HEK293T (cell line): Measurements from ENCODE around the gene ARHGAP12.

Experiments
- BHLHE40 ChIP-seq: fragments of 450-650 bp; IDR thresholded peaks from 2 replicates; pipeline ENCODE4 v1.6.1; 2016; ENCODE audit warnings: mild to moderate bottlenecking, moderate library complexity, borderline replicate concordance
- FOXM1 ChIP-seq: fragments of 450-650 bp; IDR thresholded peaks from 2 replicates; pipeline ENCODE4 v1.6.1; 2017; ENCODE audit warnings: mild to moderate bottlenecking, borderline replicate concordance
- L3MBTL2 ChIP-seq: fragments of 450-650 bp; conservative IDR thresholded peaks from 2 replicates; pipeline ENCODE4 v1.6.1; 2016; ENCODE audit warnings: mild to moderate bottlenecking
- NFRKB ChIP-seq: fragments of 450-650 bp; IDR thresholded peaks from 2 replicates; pipeline ENCODE4 v1.6.1; 2016; ENCODE audit warnings: mild to moderate bottlenecking, moderate library complexity
- SUZ12 ChIP-seq: fragments of 450-650 bp; IDR thresholded peaks from 2 replicates; pipeline ENCODE4 v1.6.1; 2016; ENCODE audit warnings: mild to moderate bottlenecking
- TARDBP ChIP-seq: fragments of 450-650 bp; IDR thresholded peaks from 2 replicates; pipeline ENCODE4 v1.6.1; 2016
- TF ChIP-seq, protein P1 (sequence below): fragments of 450-650 bp; IDR thresholded peaks from 2 replicates; pipeline ENCODE4 v1.6.1; 2016

DNA sequence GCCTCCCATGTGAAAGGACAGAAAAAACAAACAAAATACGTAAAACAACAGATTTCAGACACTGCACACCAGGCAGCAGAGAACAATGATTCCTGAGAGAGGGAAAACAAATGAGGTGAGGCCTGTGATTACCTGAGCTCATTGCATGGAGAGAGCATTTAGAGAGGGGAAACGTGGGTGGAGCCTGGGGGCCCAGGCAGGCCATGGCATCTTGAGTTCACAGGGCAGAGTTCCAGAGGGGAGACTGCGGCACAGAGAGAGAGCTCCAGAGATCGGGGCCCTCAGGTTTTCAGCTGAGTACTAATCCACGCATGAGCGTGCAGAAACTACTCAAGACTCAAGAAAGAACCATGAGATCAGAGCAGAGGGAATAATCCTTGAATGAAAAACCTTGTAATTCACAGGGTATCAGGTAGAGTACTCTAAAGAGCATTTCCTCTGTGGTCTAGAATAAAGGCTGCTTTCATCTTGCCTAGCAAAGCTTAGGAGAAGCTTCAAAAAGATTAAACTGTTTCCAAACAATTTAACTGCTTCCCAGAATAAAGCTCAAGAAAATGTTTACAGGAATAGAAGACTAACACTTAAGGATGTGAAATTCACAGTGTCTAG lies 46.6 kb upstream of the ARHGAP12 start:
- TF ChIP-seq TARDBP (no peak), FOXM1 (no peak), SUZ12 (no peak), NFRKB (no peak), BHLHE40 (no peak), L3MBTL2 (no peak)
- TF ChIP-seq, protein P1, sequence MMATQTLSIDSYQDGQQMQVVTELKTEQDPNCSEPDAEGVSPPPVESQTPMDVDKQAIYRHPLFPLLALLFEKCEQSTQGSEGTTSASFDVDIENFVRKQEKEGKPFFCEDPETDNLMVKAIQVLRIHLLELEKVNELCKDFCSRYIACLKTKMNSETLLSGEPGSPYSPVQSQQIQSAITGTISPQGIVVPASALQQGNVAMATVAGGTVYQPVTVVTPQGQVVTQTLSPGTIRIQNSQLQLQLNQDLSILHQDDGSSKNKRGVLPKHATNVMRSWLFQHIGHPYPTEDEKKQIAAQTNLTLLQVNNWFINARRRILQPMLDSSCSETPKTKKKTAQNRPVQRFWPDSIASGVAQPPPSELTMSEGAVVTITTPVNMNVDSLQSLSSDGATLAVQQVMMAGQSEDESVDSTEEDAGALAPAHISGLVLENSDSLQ: no peak
